Lung (tissue), 12 donors: ENCODE results near the gene GALNT10. TPM values are rescaled to one million over a fixed set of nuclear protein-coding genes. Genes with fewer than 3 reads are reported as not detected.

Source experiments
- ATAC-seq: fragments of 200-7000 bp; cut with Tn5 transposase; one replicate; pipeline ENCODE4 v1.9.1; 2020; ENCODE audit warnings: moderate number of reproducible peaks; ENCODE audit not compliant: insufficient read depth, low FRiP score
- DNase-seq, 3 donors: peaks; one replicate each; pipeline ENCODE4 v3.0.0-alpha.2; 2013 to 2017
- H3K27ac ChIP-seq, 2 donors: one replicate each; pipeline ENCODE4 v1.5.1; 2013; ENCODE audit warnings: mild to moderate bottlenecking in 2 of 2, moderate library complexity in 2 of 2, control low read depth in 1 of 2, inconsistent platforms in 1 of 2, low read depth in 1 of 2, low read length in 1 of 2
- H3K27me3 ChIP-seq, 3 donors: one replicate each; pipeline ENCODE4 v1.5.1; 2013; ENCODE audit warnings: low read length in 2 of 3; ENCODE audit not compliant: control insufficient read depth in 3 of 3, insufficient read depth in 3 of 3
- H3K36me3 ChIP-seq, 4 donors: one replicate each; pipeline ENCODE4 v1.5.1; 2013; ENCODE audit warnings: low read length in 4 of 4, mild to moderate bottlenecking in 1 of 4, moderate library complexity in 1 of 4; ENCODE audit not compliant: control insufficient read depth in 4 of 4, insufficient read depth in 4 of 4
- H3K4me1 ChIP-seq, 5 donors: one replicate each; pipeline ENCODE4 v1.5.1; 2013; ENCODE audit warnings: low read length in 5 of 5, mild to moderate bottlenecking in 2 of 5, moderate library complexity in 1 of 5; ENCODE audit not compliant: control insufficient read depth in 5 of 5, insufficient read depth in 5 of 5
- H3K4me3 ChIP-seq: one replicate; pipeline ENCODE4 v1.5.1; 2013; ENCODE audit warnings: mild to moderate bottlenecking, control low read depth, moderate library complexity
- H3K9ac ChIP-seq, 2 donors: one replicate each; pipeline ENCODE4 v1.5.1; 2013; ENCODE audit warnings: low read length in 2 of 2, control low read depth in 1 of 2; ENCODE audit not compliant: insufficient read depth in 1 of 2
- H3K9me3 ChIP-seq, 4 donors: one replicate each; pipeline ENCODE4 v1.5.1; 2013; ENCODE audit warnings: low read length in 3 of 4, mild to moderate bottlenecking in 1 of 4, moderate library complexity in 1 of 4; ENCODE audit not compliant: control insufficient read depth in 4 of 4, insufficient read depth in 3 of 4
- WGBS, 2 donors: extraction: QIAGEN DNeasy Blood & Tissue Kit; methylation state at CpG; one replicate each; pipeline ENCODE4 v1.1.7; 2013; 5-methylcytosine and 5-hydroxymethylcytosine counted together
- polyA plus RNA-seq, 2 donors: library from polyadenylated mRNA; stranded (reverse); fragments of 200-250 nt; gene quantifications; one replicate each; pipeline ENCODE4 v1.2.1, GENCODE V29; 2013
- total RNA-seq, 2 donors: library from RNA; depleted of rRNA in 1 of 2; stranded (reverse); fragments of >200 nt in 1 of 2; gene quantifications; one replicate each; pipeline ENCODE4 v1.2.1, GENCODE V29; 2014 to 2021
- TF ChIP-seq, protein P1 (sequence below): IDR thresholded peaks from 2 replicates; pipeline ENCODE4 v1.5.1; 2012; ENCODE audit warnings: mild to moderate bottlenecking; ENCODE audit errors: control extremely low read depth, extremely low read depth
- donor health status: control.
- donor health status: control.
- donor health status: Bipolar disorder and iron deficiency.
- donor health status: healthy.
- donor health status: DM: yes; HTN: yes; CAD: no.

The GALNT10 gene
- total and polyA plus RNA-seq, 4 donors, result 9.0 to 70.2 (median 22.0) TPM

DNA sequence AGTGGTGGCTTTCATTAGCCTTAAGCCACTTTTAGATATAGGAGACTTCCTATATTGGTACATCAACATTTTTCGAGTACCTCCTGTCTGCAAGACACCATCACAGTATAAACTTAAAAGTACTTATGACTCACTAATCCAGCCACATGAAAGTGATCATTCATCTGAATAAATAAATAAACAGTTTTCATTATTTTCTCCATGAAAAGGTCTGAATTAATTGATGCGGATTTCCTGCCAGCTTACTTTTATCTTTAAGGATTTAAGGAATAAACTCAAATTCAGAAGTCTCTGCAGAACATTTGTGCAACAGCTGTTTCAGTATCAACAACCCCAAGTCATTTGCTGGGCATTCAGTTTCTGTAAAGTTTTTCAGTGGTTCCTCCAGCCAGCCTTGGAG is 259.3 kb downstream of the GALNT10 start:
- 79 to 83% methylated on average over 2 of the region's 2 CpGs for WGBS, 2 donors
- TF ChIP-seq, protein P1, sequence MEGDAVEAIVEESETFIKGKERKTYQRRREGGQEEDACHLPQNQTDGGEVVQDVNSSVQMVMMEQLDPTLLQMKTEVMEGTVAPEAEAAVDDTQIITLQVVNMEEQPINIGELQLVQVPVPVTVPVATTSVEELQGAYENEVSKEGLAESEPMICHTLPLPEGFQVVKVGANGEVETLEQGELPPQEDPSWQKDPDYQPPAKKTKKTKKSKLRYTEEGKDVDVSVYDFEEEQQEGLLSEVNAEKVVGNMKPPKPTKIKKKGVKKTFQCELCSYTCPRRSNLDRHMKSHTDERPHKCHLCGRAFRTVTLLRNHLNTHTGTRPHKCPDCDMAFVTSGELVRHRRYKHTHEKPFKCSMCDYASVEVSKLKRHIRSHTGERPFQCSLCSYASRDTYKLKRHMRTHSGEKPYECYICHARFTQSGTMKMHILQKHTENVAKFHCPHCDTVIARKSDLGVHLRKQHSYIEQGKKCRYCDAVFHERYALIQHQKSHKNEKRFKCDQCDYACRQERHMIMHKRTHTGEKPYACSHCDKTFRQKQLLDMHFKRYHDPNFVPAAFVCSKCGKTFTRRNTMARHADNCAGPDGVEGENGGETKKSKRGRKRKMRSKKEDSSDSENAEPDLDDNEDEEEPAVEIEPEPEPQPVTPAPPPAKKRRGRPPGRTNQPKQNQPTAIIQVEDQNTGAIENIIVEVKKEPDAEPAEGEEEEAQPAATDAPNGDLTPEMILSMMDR, result no peak
- H3K9ac ChIP-seq, result no peak overlapping the region
- no peak overlapping the region for H3K4me3 ChIP-seq
- peaks cover 3 to 15% (median 8%) of the 10 kb centered on the region in 5 donors for H3K4me1 ChIP-seq
- H3K27ac ChIP-seq, result no peak overlapping the region
- H3K9me3 ChIP-seq, result no peaks in the 10 kb centered on the region
- DNase-seq (no peak), ATAC-seq (no peak)
- H3K27me3 ChIP-seq, result no peaks in the 10 kb centered on the region
- peaks cover 9 to 33% (median 22%) of the 10 kb centered on the region in 4 donors for H3K36me3 ChIP-seq

DNA sequence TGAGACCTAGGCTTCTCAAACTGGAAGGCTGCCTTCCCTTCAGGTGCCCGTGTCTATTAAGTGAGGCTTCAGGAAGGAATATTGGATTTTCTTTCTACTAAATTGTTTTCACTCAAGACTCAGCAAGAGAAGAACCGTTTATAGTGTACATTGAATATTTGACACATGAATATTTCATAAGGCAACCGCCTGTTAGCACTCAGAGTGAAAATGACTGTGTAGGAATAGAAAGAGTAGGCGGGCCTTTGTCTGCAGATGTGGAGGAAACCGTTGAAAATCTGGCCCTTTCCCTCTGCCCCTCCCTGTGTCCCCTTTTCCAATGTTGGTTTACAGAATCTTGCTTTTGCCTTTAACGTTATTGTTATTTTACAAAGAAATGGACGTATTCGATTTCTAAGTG is 261.4 kb downstream of the GALNT10 start:
- WGBS, 2 donors, result 89 to 91% methylated on average over 8 of the region's 8 CpGs
- DNase-seq, result no peak
- peaks cover 20 to 46% (median 38%) of the 10 kb centered on the region in 4 donors for H3K36me3 ChIP-seq
- peaks cover 3 to 12% (median 7%) of the 10 kb centered on the region in 5 donors for H3K4me1 ChIP-seq
- no peak overlapping the region for H3K27ac ChIP-seq
- no peak overlapping the region for H3K9ac ChIP-seq
- no peaks in the 10 kb centered on the region for H3K27me3 ChIP-seq
- H3K4me3 ChIP-seq, result no peak overlapping the region
- no peak for ATAC-seq
- no peaks in the 10 kb centered on the region for H3K9me3 ChIP-seq
- TF ChIP-seq, protein P1, result no peak

DNA sequence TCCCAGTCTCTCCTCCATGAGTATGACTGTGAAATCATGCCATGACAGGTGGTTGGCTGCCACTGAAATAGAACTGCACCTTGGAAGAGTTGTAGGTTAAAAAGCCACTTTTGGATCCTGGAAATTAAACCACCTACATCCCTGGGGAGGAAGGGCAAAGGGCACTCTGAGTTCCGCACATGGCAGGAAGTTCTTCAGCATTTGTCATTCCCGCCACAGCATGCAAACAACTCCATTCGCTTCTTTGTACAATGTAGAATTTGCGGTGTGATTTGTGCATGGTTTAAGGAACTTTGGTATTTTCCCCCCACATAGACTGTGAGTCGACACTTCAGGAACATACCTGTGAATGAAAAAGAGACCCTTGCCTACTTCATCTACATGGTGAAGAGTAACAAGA is 265.1 kb downstream of the GALNT10 start:
- H3K4me3 ChIP-seq, result no peak overlapping the region
- DNase-seq (no peak), ATAC-seq (no peak)
- no peaks in the 10 kb centered on the region for H3K27me3 ChIP-seq
- 88% methylated on average over 5 of the region's 5 CpGs for WGBS, 2 donors
- H3K27ac ChIP-seq, result no peak overlapping the region
- H3K36me3 ChIP-seq, result peaks cover 38 to 53% (median 44%) of the 10 kb centered on the region in 4 donors
- TF ChIP-seq, protein P1, result no peak
- peaks cover 0 to 5% (median 0%) of the 10 kb centered on the region in 5 donors for H3K4me1 ChIP-seq
- no peaks in the 10 kb centered on the region for H3K9me3 ChIP-seq
- no peak overlapping the region for H3K9ac ChIP-seq

DNA sequence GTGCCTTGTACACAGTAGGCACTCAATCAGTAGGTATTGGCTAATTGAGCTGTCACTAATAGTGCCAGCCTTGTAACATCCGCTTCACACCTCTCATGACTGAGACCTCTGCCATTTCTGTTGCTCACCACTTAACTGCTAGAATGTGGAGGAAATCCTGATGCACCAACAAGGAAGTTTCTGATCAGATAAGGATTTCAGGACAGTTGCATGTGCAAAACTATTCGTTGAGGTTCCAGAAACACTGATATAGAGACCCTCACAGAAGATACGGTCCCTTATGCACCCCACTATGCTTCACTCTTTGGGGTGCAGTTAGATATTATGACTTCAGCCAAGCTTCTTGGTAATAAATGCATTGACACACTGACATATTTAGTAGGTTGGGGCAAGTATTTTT is 266.0 kb downstream of the GALNT10 start:
- TF ChIP-seq, protein P1, result no peak
- H3K9ac ChIP-seq, result no peak overlapping the region
- no peak overlapping the region for H3K4me3 ChIP-seq
- no peaks in the 10 kb centered on the region for H3K27me3 ChIP-seq
- H3K4me1 ChIP-seq, result peaks cover 0 to 5% (median 0%) of the 10 kb centered on the region in 5 donors
- no peak overlapping the region for H3K27ac ChIP-seq
- 65 to 79% methylated on average over 3 of the region's 3 CpGs for WGBS, 2 donors
- peaks cover 35 to 49% (median 41%) of the 10 kb centered on the region in 4 donors for H3K36me3 ChIP-seq
- ATAC-seq (no peak), DNase-seq (no peak)
- H3K9me3 ChIP-seq, result no peaks in the 10 kb centered on the region
